HG03097 (cell line): ENCODE measurements around the gene LRRC1.
"Not testable (repeated sequence)": the region's sequence is repeated elsewhere in the genome, so short reads cannot be mapped to it uniquely, and the experiment has no call there.

Source experiments
- ATAC-seq: cut with Tn5 transposase; IDR thresholded peaks from one replicate; pipeline ENCODE4 v1.9.1; 2021; ENCODE audit not compliant: unreplicated experiment, low FRiP score

Gene LRRC1

DNA sequence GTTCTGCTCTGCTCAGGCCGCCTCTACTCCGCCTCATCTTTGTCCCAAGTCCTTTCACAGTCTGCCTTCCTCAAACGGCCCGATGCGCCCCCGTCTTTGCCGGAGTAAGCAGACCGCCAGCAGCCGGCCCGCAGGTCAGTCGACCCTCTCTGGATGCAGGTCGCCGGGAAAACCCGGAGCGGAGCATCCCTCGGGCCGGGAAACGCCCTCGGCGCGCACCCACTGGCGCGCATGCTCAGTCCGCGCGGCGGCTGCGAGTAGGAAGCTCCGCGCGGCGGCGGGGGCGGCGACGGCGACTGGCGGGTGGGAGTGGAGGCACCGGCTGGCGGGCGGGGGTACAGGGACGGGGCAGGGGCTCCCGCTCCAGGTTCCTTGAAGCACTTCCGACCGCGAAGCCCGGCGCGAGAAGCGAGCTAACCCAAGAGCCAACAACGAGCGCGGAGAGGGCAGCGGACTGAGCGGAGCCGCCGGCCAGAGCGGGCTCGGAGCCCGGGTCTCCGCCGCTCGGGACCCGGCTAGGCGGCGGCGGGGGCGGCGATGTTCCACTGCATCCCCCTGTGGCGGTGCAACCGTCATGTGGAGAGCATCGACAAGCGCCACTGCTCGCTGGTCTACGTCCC, at the start of gene LRRC1:
Gene LRRC1, plus strand, starts transcription at position 286 of the 620 bp plus-strand sequence. Its CDS starts 252 bp downstream, at position 538.
- ATAC-seq = peak; percentile 56

DNA sequence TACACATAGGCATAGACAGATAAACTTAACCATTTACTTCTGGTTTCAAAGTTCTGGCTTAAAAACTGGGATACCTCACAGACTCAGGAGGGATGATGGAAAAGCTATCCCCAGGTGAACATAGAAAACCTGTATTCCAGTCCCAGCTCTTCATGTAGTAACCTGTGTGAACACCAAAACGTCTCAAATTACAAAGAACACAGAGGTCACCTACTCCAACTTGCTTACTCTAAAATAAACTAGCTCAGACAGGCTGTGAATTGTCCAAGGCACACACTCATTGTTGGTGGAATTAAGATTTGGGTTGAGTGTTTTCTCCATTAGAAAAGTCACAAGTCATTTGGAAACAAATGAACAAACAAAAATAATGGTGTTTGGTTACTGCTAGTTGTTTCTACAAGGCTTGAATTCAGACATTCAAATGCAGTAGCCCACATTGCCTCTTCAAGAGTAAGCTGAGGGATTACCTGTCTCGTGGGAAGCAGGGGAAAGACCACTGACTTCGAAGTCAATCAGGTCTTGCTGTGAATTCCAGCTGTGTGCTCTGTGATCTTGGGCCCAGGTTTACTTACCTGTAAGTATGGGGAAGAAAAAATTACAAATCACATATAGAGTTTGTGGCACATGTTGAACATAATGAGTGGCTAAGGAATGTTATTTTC, 48.2 kb upstream of the LRRC1 start:
- ATAC-seq = no peak

DNA sequence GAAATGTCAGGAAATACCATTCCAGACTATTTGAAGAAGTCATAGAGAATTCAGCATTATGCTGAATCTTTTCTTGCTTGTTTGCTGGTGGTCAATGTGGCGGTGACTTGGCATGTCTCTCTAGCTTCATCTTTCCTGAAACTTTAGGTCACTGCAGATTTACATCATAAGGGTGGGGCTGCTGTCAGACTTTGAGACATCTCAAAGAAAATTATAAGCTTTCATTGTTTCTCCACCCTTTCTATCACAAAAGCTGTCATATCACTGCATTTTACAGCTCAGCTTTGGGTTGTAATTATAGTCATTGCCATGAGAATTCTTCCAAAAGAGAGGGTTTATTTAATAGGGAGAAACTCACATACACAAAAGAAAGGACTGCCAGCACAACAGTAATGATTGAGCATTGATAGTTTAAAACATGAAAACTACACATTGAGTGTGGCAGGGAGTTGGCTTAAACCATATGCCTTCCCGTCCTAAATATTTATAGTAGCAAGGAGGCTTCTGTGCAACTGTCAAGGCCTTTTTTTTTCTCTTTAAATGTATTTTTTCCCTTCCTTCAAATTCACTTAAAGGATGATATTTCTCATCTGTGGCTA, 44.7 kb upstream of the LRRC1 start:
- no peak for ATAC-seq

DNA sequence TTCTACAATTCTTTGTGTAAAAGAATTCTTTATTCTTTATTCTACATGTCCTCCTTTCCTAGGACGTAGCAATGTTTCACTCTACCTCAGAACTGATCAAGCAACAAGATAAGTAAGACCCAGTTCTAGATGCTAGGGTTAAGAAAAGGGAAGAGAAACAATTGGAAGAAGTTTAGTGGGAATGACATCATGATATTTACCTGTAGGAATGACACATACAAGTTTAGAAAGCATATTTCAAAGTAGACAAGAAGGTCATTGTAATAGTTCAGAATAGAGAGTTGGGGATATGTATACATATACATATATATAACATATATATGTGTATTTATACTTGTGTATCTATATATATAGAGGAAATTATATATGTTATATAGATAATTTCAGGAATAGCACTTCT, 43.4 kb upstream of the LRRC1 start:
- no peak for ATAC-seq

DNA sequence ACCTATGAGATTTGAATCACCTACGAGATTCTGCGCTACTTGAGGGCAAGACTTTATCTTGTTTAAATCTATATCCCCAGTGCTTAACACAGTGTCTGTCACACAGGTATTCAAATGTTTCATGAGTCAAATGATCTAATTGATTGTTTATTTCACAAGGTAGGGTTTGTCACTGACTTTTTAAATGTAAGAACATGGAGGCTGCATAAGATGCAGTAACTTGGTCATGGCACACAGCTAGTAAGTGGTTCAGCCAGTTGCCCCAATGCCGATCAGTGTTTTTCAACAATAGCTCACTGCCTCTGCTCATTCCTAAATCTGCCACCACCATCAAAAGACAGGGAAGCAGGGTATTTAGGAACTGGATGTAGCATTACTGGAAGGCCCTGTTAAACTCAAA, 42.4 kb upstream of the LRRC1 start:
- no peak for ATAC-seq

DNA sequence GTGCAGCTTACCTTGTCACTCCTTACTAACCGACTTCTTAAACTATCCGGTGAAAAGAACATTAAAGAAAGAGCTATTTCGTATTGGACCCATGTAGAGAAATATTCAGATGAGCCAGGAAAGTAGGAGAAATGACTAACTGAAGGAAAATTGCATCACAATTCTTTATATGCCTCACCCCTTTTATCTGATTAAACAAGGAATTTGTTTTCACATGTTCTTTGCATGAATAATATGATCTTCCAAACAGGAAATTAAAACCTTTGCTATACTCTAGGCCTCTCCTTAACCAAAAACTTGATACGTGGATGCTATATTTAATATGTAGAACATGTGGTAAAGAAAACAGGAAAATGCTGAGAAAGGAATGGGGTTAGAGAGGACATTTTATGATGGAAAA, 41.9 kb upstream of the LRRC1 start:
- no peak for ATAC-seq

GRCh38 chr6:53754330-53754729, 40.5 kb upstream of the LRRC1 start:
- no peak for ATAC-seq

DNA sequence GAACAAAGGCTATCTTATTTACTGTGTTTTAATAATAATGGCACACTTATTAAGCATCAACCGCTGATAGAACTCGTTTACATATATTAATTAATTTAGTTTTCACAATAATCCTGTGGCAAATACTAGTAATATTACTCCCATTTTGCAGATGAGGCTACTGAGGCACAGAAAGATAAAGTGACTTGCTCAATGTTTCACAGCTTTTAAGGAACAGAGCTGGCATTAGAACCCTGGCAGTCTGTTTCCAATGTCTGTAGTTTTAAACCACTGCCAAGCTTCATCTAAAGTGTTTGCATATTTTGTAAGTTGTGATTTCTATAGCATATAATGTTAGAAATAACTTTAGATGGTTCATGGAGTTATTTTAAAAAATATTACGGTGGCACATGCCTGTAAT, 38.4 kb upstream of the LRRC1 start:
- no peak for ATAC-seq

DNA sequence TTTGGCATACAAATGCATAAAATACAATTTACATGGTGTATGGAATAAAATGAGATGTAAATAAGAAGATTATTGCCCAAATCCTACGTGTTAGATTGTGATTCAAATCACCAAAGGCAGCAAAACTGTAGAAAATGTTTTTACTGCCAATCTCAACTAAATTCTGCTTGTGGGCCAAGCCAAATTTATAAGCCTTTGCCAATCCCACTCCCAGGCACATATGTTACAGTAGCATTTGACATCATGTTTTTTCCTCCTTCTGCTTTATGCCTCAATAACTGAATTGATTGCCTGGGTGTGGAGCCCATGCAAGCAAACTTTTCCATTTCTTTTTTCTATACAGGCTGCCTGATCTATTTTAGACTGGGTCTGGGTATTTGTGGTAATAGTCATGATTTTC, 36.3 kb upstream of the LRRC1 start:
- no peak for ATAC-seq

- ATAC-seq = no peak
These were observed 33.8 kb upstream of the LRRC1 start for GRCh38 chr6:53761036-53761435.

DNA sequence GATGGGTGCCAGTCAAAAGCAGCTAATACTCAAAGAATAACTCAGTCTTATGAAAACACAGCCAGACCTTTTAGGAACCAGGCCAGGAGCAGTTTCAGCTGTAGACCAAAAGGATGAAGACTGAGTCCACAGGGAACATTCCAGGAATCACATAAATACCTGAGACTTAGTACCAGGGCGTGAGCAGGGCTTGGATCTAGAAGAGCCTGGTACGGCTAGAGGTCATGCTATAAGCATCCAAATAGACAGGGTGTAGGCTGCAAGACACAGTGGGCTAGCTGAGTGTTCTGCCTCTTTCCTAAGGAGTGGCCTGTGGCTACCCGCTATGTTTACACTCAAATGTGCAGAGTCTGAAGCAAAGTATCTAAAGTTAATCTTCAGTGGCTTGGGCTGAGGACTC, 29.5 kb upstream of the LRRC1 start:
- no peak for ATAC-seq

- ATAC-seq = no peak
These were observed 27.9 kb upstream of the LRRC1 start for GRCh38 chr6:53766930-53767329.

GRCh38 chr6:53767941-53768340, 26.9 kb upstream of the LRRC1 start:
- no peak for ATAC-seq

GRCh38 chr6:53768636-53769035, 26.2 kb upstream of the LRRC1 start:
- ATAC-seq = no peak

DNA sequence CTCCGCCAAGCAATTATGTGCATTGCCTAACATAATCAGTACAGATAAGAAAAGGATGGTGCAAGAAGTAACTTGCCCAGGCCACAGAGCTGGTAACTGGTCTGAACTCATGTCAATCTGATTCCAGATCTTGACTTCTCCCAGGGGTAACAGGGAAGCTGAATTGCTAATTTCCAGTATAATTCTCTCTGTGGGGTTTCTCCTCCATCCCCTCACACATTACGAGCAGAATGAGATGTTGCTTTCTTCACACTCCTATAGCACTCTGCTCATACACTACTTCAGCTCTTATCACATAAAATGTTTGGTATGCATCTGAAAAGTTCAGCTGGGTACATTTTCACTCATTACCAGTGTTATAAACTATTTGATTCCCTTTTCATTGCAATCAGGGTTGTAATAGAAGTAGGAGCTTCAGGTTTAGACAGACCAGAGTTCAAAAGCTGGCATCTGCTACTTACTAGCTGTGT, 24.0 kb upstream of the LRRC1 start:
- ATAC-seq = no peak

DNA sequence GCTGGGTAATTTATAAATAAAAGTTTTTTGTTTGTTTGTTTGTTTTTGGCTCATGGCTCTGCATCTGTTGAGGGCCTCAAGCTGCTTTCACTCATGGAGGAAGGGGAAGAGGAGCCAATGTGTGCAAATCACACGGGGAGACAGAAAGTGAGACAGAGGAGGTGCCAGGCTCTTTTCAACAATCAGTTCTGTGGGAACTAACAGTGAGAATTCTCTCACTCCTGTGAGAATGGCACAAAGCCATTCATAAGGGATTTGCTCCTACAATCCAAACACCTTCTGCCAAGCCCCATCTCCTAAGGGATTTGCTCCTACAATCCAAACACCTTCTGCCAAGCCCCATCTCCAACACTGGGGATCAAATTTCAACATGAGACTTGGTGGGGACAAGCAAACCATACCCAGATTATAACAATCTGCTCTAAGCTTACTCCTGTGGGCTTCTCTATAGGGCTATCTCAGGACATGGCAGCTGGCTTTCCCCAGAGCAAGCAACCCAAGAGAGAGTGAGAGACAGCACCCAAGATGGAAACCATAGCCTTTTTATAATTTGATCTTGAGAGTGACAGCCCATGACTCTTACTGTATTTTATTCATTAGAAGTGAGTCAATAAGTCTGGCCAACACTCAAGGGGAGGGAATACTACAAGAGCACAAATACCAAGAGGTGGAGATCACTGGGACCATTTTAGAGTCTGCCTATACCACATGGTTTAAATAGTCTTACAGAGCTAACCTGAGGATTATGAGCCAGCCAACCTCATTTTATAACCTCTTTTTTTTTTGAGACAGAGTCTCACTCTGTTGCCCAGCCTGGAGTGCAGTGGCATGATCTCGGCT, 22.8 kb upstream of the LRRC1 start:
- ATAC-seq = no peak

DNA sequence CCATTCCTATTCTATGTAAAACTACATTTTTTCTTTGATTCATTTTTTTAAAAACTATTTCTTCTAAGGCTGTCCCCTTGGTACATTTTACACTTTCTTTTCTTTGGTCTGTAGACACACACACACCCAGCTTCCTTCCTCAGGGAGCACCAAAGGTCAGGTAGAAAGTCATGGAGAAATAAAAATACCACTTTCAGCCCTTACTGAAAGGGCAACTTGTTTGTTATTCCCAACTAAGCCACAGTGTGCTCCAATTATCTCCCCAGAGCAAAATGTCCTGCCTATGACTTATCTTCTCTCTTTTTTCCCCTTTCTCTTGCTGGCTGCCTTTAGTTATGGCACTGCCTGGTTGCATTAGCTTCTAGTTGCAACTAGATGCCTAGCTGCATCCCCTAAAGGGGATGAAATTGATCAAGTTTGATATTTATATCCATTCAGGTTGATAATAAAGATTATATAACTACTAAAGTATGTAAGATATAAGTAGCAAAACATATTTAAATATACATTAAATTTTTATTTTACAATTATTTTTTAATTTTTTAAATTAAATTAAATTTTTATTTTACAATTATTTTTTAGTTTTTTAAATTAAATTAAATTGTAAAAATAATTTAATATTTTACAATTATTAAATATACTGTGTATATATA, 21.6 kb upstream of the LRRC1 start:
- ATAC-seq = no peak

GRCh38 chr6:53776152-53776551, 18.7 kb upstream of the LRRC1 start:
- not testable (repeated sequence) for ATAC-seq

DNA sequence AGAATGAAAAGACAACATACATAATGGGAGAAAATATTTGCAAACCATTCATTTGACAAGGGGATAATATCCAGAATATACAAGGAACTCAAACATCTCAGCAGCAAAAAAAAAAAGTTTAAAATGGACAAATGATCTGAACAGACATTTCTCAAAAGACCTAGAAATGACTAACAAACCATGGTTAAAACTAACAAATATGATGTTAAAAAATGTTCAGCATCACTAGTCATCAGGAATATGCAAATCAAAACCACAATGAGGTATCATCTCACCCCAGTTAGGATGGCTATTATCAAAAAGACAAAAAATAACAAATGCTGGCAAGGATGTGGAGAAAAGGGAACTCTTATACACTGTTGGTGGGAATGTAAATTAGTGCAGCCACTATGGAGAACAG, 9.8 kb upstream of the LRRC1 start:
- ATAC-seq = not testable (repeated sequence)

DNA sequence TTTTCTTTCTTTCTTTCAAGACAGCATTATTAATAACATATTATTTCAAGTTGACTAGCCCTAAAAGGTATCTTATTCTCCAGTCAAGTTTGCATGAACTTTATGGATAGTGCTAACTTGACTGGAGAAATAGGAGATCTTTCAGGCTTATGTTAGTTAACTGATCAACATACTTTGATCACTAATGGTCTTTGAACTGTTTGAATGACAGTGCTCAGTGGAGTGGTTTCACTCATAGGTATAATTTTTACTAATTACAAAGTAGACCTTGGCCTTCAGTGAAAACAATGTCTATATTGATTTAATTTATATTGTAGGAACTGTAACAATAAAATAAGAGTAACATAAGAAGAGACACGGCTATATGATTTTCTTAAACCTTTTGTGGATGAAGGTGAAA, 8.0 kb upstream of the LRRC1 start:
- no peak for ATAC-seq

GRCh38 chr6:53790886-53791285, 3.9 kb upstream of the LRRC1 start:
- ATAC-seq = no peak
